Measurements from ENCODE around the gene CELA2A.

DNA sequence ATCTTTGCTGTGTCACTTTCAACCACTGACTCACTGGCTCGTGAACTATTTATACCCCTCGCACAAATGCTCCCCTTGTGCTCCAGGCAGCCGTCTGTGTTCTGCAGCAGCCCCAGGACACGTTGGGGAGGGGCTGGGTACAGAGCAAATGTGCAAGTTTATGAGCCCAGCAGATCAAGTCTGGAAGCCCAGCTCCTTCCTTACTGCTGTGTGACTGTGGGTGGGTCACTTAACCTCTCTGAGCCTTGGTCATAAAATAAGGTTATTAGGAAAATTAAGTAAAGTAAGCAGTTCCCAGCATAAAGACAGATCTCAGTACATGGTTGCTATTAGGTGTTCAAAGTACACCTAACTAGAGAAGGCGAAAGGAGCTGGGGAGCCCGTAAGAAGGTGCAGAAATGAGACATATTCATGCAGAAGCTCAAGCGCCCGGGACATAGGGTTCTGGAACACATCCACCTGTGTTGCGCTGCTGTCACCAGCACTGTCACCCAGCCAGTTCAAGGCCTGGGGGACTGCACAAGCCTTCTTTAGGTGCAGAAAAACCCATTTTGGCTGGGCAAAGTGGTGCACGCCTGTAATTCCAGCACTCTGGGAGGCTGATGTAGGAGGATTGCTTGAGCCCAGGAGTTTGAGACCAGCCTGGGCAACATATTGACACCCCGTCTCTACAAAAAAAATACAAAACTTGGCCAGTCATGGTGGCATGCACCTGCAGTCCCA lies 33.0 kb upstream of the CELA2A start:
- TF ChIP-seq, protein P1, sequence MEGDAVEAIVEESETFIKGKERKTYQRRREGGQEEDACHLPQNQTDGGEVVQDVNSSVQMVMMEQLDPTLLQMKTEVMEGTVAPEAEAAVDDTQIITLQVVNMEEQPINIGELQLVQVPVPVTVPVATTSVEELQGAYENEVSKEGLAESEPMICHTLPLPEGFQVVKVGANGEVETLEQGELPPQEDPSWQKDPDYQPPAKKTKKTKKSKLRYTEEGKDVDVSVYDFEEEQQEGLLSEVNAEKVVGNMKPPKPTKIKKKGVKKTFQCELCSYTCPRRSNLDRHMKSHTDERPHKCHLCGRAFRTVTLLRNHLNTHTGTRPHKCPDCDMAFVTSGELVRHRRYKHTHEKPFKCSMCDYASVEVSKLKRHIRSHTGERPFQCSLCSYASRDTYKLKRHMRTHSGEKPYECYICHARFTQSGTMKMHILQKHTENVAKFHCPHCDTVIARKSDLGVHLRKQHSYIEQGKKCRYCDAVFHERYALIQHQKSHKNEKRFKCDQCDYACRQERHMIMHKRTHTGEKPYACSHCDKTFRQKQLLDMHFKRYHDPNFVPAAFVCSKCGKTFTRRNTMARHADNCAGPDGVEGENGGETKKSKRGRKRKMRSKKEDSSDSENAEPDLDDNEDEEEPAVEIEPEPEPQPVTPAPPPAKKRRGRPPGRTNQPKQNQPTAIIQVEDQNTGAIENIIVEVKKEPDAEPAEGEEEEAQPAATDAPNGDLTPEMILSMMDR (conservative IDR thresholded peaks at IDR 0.05; ENCODE audit: low read length) = no peak
- TF ChIP-seq EZH2phosphoT487 (IDR thresholded peaks at IDR 0.05; ENCODE audit: borderline replicate concordance, low read depth, low read length) = no peak
